Measurements from ENCODE around the gene TSPAN18. TPM values are rescaled to one million over a fixed set of nuclear protein-coding genes. Genes with fewer than 3 reads are reported as not detected.
A peak's percentile ranks its signal among the peaks of the same experiment; 100 is the strongest.

TSPAN18 gene
- total and polyA plus RNA-seq, 7 donors = 5.2 to 21.7 (median 8.0) TPM

DNA sequence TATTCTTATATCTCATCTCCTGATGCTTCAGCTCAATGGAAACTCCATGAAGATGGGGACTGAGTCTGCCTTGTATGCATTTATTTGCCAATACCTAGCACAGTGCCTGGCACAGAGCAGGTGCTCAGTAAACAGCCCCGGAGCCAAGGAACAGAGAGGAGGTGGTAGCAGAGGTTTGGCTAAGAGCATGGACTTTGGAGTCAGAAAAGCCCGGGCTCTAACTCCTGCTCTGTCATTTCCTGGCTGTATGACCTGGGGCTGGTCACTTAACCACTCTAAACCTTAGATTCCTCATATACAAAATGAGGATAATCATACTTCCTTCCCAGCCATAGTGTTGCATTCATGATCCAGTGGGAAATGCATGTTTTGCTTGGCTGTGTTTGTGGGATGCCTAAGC, 187.3 kb downstream of the TSPAN18 start:
- TF ChIP-seq CTCF (IDR thresholded peaks at IDR 0.05) = no peak
- ATAC-seq (no peak), DNase-seq (no peak)
- no peaks in the 10 kb centered on the region for H3K36me3 ChIP-seq (ENCODE audit: insufficient read depth in 1 of 2, low read depth in 1 of 2)
- H3K4me1 ChIP-seq = no peaks in the 10 kb centered on the region
- H3K27ac ChIP-seq = no peak overlapping the region
- H3K4me3 ChIP-seq = no peak overlapping the region
- H3K9me3 ChIP-seq = no peaks in the 10 kb centered on the region
- H3K27me3 ChIP-seq (ENCODE audit: insufficient read depth in 3 of 3, low read length in 2 of 3) = no peaks in the 10 kb centered on the region
- intact Hi-C loops (cut with DNase I) = loop anchor here (5.0 kb wide), 2 partner anchors 292 to 357 kb away; no protein-coding TSS in a partner anchor
- 62 to 87% (median 71%) methylated on average over 2 of the region's 2 CpGs for WGBS, 3 donors

- Histone ChIP-seq H3K36me3 (ENCODE audit: insufficient read depth in 1 of 2, low read depth in 1 of 2) (no peaks in the 10 kb centered on the region), H3K4me1 (no peaks in the 10 kb centered on the region), H3K27me3 (ENCODE audit: insufficient read depth in 3 of 3, low read length in 2 of 3) (no peaks in the 10 kb centered on the region), H3K27ac (no peak overlapping the region), H3K4me3 (no peak overlapping the region), H3K9me3 (no peaks in the 10 kb centered on the region)
- ATAC-seq (no peak), DNase-seq (no peak)
- TF ChIP-seq CTCF (IDR thresholded peaks at IDR 0.05) = no peak
- intact Hi-C loops (cut with DNase I) = no loop called here
- WGBS, 3 donors = 83 to 93% (median 83%) methylated on average over 10 of the region's 10 CpGs
These were observed 188.2 kb downstream of the TSPAN18 start for GRCh38 chr11:44915004-44915403.

DNA sequence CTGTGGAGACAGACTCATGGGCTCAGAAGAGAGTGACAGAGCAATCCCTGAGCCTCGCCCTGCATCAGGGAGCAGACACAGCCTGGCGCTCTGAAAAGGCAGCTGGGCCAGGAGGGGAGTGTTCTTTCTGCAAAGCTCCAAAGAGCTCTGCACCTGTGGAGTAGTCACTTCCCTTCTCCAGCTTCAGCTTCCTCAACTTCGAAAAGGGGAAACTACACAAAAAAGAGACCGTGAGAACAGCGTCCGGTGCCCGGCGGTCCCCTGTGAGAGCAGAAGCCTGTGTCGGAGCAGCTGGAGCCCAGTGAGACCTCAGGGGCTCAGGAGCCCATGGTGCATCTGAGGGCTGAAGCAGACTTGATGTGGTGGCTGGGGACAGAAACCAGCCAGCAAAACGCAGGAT, 188.9 kb downstream of the TSPAN18 start:
- H3K9me3 ChIP-seq = no peaks in the 10 kb centered on the region
- TF ChIP-seq CTCF (IDR thresholded peaks at IDR 0.05) = no peak
- no peaks in the 10 kb centered on the region for H3K4me1 ChIP-seq
- H3K36me3 ChIP-seq (ENCODE audit: insufficient read depth in 1 of 2, low read depth in 1 of 2) = no peaks in the 10 kb centered on the region
- WGBS, 3 donors = 71 to 73% (median 72%) methylated on average over 10 of the region's 10 CpGs
- H3K4me3 ChIP-seq = no peak overlapping the region
- intact Hi-C loops (cut with DNase I) = no loop called here
- no peaks in the 10 kb centered on the region for H3K27me3 ChIP-seq (ENCODE audit: insufficient read depth in 3 of 3, low read length in 2 of 3)
- ATAC-seq (no peak), DNase-seq (no peak)
- no peak overlapping the region for H3K27ac ChIP-seq

- WGBS, 3 donors = 74 to 77% (median 75%) methylated on average over 8 of the region's 8 CpGs
- no peaks in the 10 kb centered on the region for H3K4me1 ChIP-seq
- DNase-seq (no peak), ATAC-seq (no peak)
- no peaks in the 10 kb centered on the region for H3K36me3 ChIP-seq (ENCODE audit: insufficient read depth in 1 of 2, low read depth in 1 of 2)
- no peak for TF ChIP-seq CTCF (IDR thresholded peaks at IDR 0.05)
- no peaks in the 10 kb centered on the region for H3K27me3 ChIP-seq (ENCODE audit: insufficient read depth in 3 of 3, low read length in 2 of 3)
- H3K27ac ChIP-seq = no peak overlapping the region
- intact Hi-C loops (cut with DNase I) = no loop called here
- H3K9me3 ChIP-seq = no peaks in the 10 kb centered on the region
- H3K4me3 ChIP-seq = no peak overlapping the region
These were observed 189.6 kb downstream of the TSPAN18 start for GRCh38 chr11:44916331-44916730.

DNA sequence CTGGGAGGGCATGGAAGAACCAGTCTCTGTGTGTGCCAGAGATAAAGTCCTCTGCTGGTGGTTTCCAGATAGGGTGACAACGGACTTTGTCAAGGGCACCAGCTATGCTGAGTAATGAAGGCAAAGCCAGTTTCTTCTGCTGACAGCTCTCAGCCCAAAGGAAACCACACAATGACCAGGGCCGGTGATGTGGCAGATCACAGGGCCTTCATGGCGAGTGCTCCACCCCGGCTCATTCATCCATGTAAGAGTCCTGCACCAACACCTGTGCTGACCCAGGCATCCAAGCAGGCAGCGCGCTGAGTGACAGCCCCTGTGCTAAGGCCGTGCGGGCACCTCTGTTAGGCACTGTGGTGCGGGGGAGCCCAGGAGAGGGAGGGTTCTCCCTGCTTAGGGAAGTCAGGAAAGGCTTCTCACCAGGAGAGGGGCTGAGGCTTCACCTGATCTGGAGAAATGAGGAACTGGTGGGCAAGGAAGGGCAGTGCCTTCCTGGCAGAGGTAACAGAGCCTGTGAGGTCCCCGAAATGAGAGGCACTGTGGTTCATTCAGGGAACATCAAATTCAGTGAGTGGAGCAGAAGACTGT, 190.1 kb downstream of the TSPAN18 start:
- H3K27me3 ChIP-seq (ENCODE audit: insufficient read depth in 3 of 3, low read length in 2 of 3) = no peaks in the 10 kb centered on the region
- WGBS, 3 donors = 80 to 87% (median 86%) methylated on average over 10 of the region's 10 CpGs
- H3K9me3 ChIP-seq = no peaks in the 10 kb centered on the region
- ATAC-seq (peak in 1 of 4 donors; percentile 24), DNase-seq (no peak)
- no peaks in the 10 kb centered on the region for H3K4me1 ChIP-seq
- intact Hi-C loops (cut with DNase I) = no loop called here
- H3K4me3 ChIP-seq = no peak overlapping the region
- H3K36me3 ChIP-seq (ENCODE audit: insufficient read depth in 1 of 2, low read depth in 1 of 2) = no peaks in the 10 kb centered on the region
- no peak for TF ChIP-seq CTCF (IDR thresholded peaks at IDR 0.05)
- no peak overlapping the region for H3K27ac ChIP-seq
